ENCODE data around the gene ZRANB3.
"Not testable (repeated sequence)": the region's sequence is repeated elsewhere in the genome, so short reads cannot be mapped to it uniquely, and the experiment has no call there.

ZRANB3 gene

GRCh38 chr2:135530313-135531230, at the start of gene ZRANB3:
TSS of gene ZRANB3 (minus strand) at chr2:135531218.
- peak; percentile 89 for DNase-seq (ENCODE audit: low spot score)

DNA sequence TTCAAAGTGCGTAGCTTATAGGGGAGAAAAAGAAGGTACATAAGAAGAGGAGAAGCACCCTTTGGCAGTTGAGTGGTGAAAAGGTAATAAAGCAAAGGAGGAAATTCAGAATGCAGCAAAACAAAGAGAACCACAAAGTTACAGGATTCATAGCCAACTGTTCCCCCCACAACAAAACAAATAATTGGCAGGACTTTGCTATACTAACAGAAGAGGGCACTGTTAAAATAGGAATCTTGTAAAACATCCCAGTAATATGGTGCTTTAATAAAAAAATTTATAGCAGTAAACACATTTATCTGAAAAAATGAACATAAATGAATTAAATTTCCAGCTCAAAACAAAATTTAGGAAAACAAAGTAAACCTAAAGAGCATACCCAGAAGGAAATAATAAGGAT, 42.6 kb upstream of the ZRANB3 start:
- DNase-seq (ENCODE audit: low spot score): no peak

- DNase-seq (ENCODE audit: low spot score): no peak
Observed at GRCh38 chr2:135570884-135571283, 39.9 kb upstream of the ZRANB3 start.

- no peak for DNase-seq (ENCODE audit: low spot score)
Observed at GRCh38 chr2:135563793-135564192, 32.8 kb upstream of the ZRANB3 start.

GRCh38 chr2:135561925-135562324, 30.9 kb upstream of the ZRANB3 start:
- DNase-seq (ENCODE audit: low spot score): no peak

GRCh38 chr2:135557530-135557929, 26.5 kb upstream of the ZRANB3 start:
- DNase-seq (ENCODE audit: low spot score): no peak

DNA sequence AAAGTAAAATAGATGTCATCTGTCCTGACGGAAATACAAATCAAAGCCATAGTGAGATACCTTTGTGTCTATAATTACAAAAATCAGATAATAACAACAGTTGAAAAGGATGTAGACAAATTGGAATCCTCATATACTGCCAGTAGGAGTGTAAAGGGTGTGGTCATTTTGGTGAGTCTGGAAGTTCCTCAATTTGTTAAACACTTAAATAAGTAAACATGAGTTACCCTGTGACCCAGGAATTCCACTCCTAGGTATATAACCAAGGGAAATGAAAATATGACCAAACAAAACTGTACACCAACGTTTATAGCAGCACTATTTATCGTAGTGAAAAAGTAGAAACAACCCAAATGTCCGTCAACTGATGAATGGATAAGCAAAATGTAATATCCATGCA, 24.3 kb upstream of the ZRANB3 start:
- DNase-seq (ENCODE audit: low spot score): no peak

DNA sequence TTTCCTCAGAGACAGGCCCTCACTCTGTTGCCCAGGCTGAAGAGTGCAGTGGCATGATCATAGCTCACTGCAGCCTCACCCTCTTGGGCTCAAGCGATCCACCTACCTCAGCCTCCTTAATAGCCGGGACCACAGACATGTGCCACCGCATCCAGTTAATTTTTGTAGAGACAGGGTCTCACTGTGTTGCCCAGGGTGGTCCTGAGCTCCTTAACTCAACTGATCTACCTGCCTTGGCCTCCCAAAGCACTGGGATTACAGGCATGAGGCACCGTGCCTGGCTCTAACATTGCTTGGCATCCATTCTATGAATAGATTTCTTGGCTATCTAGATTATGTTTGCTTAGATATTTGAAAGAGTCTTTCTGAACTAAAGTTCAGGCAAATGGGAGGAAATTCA, 21.9 kb upstream of the ZRANB3 start:
- DNase-seq (ENCODE audit: low spot score): no peak

DNA sequence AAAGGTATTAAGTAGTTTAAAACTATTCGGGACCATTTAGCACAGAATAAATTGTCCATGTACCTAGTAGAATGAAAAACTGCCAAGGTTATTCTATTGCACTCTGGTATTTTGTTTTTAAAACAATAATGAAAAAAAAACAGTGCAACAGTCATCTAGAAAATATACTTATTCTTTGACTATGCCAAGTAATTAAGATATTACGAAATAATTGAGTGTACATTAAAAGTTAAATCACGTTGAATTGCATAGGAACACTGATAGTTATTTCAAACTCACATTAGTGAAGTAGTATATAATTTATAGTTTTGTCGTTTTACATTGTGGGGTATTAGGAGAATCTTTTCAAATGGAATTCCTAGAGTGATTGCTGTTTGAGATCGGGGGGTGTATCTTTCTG, 20.3 kb upstream of the ZRANB3 start:
- DNase-seq (ENCODE audit: low spot score): no peak

- DNase-seq (ENCODE audit: low spot score): no peak
Observed at GRCh38 chr2:135547311-135547710, 16.3 kb upstream of the ZRANB3 start.

DNA sequence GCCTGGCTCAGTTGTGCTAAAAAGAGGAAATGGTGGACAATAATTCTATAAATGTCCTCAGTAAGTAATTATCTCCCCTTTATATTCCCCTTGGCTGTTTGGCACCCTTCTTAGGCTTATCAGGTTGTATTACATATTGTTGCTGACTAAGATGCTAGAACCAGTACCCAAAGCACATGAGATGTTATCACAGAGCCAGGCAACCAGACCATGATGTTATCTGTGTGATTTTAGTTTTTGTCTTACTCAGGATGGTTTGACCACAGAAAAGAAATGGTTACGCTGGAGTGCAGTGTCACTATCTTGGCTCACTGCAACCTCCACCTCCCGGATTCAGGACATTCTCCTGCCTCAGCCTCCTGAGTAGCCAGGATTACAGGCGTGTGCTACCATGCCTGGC, 15.4 kb upstream of the ZRANB3 start:
- no peak for DNase-seq (ENCODE audit: low spot score)

- DNase-seq (ENCODE audit: low spot score): not testable (repeated sequence)
Observed at GRCh38 chr2:135533545-135533944, 2.5 kb upstream of the ZRANB3 start.

DNA sequence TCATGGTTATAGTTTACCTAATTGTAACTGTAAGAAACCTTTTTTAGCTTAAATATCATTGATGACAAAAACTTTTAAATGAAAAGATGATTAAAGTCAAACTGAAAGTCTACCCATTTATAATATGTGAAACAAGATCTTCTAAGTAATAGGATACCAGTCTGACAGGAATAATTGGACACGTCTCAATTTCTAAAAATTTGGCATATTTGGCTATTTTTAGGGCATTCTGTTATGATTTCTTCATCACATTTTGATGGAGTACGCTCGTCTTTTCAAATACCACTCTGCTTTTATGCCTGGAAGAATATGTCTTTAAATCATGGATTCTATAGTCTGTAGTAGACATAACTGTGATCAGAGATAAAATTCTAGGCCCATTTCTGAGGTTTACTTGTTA, 1.6 kb upstream of the ZRANB3 start:
- DNase-seq (ENCODE audit: low spot score): no peak

- peak; percentile 97 for DNase-seq (ENCODE audit: low spot score)
Observed at GRCh38 chr2:135531231-135532197, 496 bp upstream of the ZRANB3 start, which contains the start of gene R3HDM1. TSS of gene R3HDM1 (plus strand) at chr2:135531484. CDS start at chr2:135604846, 73,362 bp downstream.

DNA sequence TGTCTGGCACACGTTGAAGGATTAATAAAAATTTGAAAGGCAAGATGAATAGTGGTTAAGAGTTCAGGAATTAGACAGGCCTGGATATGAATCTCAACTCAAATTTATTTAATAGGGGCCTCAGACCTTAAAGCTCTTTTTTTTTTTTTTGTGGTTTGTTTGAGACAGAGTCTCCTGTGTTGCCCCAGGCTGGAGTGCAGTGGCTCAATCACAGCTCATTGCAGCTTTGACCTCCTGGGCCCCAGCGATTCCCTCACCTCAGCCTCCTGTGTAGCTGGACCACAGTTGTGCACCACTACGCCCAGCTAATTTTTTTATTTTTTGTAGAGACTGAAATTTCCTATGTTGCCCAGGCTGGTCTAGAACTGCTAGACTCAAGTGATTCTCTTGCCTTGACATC, 3.0 kb downstream of the ZRANB3 start:
- no peak for DNase-seq (ENCODE audit: low spot score)

DNA sequence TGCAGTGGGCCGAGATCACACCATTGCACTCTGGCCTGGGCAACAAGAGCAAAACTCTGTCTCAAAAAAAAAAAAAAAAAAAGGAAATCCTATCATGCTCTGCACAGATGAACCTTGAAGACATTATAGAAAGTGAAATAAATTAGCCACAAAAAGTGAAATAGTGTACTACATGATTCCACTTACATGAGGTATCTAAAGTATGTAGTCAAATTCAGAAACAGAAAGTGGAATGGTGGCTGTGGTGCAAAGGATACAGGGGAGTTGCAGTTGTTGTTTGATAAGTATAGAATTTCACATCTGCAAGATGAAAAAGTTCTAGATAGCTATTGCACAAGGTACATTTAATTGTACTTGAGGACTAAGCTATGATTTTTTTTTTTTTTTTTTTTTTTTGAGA, 5.2 kb downstream of the ZRANB3 start:
- DNase-seq (ENCODE audit: low spot score): no peak

DNA sequence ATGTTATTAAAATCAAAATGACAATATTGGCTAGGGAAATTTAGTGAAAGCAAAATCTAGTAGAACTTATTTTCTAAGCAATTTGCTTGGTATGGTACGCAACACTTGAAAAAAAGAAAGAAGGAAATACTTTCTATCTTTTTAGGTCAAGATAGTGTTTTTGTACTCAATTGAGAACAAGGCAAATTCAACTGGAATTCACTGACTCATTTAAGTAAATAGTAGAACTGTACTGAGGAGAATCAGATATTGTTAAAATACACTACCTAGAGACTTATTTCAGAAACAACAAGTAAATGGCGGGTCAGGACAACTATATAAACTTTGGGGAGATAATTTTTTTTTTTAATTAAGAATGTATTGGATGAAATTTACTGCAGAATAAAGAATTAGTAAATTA, 18.9 kb downstream of the ZRANB3 start:
- no peak for DNase-seq (ENCODE audit: low spot score)

GRCh38 chr2:135510577-135510976, 20.4 kb downstream of the ZRANB3 start:
- DNase-seq (ENCODE audit: low spot score): no peak

DNA sequence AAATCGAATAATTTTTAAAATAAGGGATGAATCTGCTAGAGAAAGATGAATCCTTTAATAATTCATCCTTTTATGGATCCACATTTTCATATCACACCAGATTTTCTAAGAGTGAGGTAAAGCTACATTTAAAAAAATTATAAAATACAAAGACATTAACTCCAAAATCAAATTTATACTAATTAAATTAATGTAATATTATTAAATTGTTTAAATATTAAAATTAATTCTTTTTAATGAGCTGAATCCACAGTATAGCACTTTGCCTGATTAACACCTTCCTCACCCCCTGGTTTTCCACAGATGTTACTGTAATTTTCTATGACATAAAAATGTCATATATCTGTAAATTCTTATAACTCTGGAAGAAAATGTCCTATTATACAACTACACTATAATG, 26.2 kb downstream of the ZRANB3 start:
- no peak for DNase-seq (ENCODE audit: low spot score)

- not testable (repeated sequence) for DNase-seq (ENCODE audit: low spot score)
Observed at GRCh38 chr2:135498588-135498987, 32.4 kb downstream of the ZRANB3 start.

- DNase-seq (ENCODE audit: low spot score): no peak
Observed at GRCh38 chr2:135494917-135495316, 36.1 kb downstream of the ZRANB3 start.

- peak; percentile 16 for DNase-seq (ENCODE audit: low spot score)
Observed at GRCh38 chr2:135494503-135494902, 36.5 kb downstream of the ZRANB3 start.

- no peak for DNase-seq (ENCODE audit: low spot score)
Observed at GRCh38 chr2:135490376-135490775, 40.6 kb downstream of the ZRANB3 start.

All from AG20443 (cell line).